ENCODE measurements around the gene TNFSF10. TPM values are rescaled to one million over a fixed set of nuclear protein-coding genes. Genes with fewer than 3 reads are reported as not detected.

The TNFSF10 gene
- total and polyA plus RNA-seq, 9 of the 15 experiments (the other 6 are each of a cell fraction or from before 2014, with no cell fraction given): 0.07 to 1.3 (median 0.27) TPM; not detected in 1

Small RNA genes within 50 kb of the gene (small RNA-seq; reads per million reads assigned to genes)
- not detected for gene AC007919.1

Other genes with a start within 250 kb of the TNFSF10 start
- gene GHSR, start 75.0 kb downstream of the TNFSF10 start, total RNA-seq (2014; rRNA removed): not detected in 2 replicates
- not detected in 2 replicates for gene GHSR, start 75.0 kb downstream of the TNFSF10 start, total RNA-seq (2014; rRNA removed; fragmentation: Illumina TruSeq; extraction: Trizol)
- not detected in 2 replicates for gene GHSR, start 75.0 kb downstream of the TNFSF10 start, total RNA-seq (2015; rRNA removed; fragmentation: Illumina TruSeq; extraction: Trizol)
- gene GHSR, start 75.0 kb downstream of the TNFSF10 start, total RNA-seq (2021): not detected in 2 replicates
- not detected in 2 replicates for gene GHSR, start 75.0 kb downstream of the TNFSF10 start, polyA plus RNA-seq (2011; rRNA removed)
- not detected in 2 replicates for gene GHSR, start 75.0 kb downstream of the TNFSF10 start, polyA plus RNA-seq (2014; fragmentation: Illumina TruSeq; extraction: Trizol)
- not detected for gene GHSR, start 75.0 kb downstream of the TNFSF10 start, polyA plus RNA-seq (2014; fragmentation: Nextera tagmentation; extraction: Ambion mirVana)
- gene GHSR, start 75.0 kb downstream of the TNFSF10 start, polyA plus RNA-seq (2014; rRNA removed): not detected in 2 replicates
- gene NCEH1, start 187.6 kb upstream of the TNFSF10 start, total RNA-seq (2014; rRNA removed): 1.4 and 1.6 TPM in 2 replicates
- 2.8 and 4.0 TPM in 2 replicates for gene NCEH1, start 187.6 kb upstream of the TNFSF10 start, total RNA-seq (2014; rRNA removed; fragmentation: Illumina TruSeq; extraction: Trizol)
- 2.9 and 3.1 TPM in 2 replicates for gene NCEH1, start 187.6 kb upstream of the TNFSF10 start, total RNA-seq (2015; rRNA removed; fragmentation: Illumina TruSeq; extraction: Trizol)
- 5.0 and 5.2 TPM in 2 replicates for gene NCEH1, start 187.6 kb upstream of the TNFSF10 start, total RNA-seq (2021)
- 2.5 and 3.1 TPM in 2 replicates for gene NCEH1, start 187.6 kb upstream of the TNFSF10 start, polyA plus RNA-seq (2011; rRNA removed)
- 3.3 and 3.9 TPM in 2 replicates for gene NCEH1, start 187.6 kb upstream of the TNFSF10 start, polyA plus RNA-seq (2014; fragmentation: Illumina TruSeq; extraction: Trizol)
- gene NCEH1, start 187.6 kb upstream of the TNFSF10 start, polyA plus RNA-seq (2014; fragmentation: Nextera tagmentation; extraction: Ambion mirVana): 1 to 10 TPM; 1.3 to 3.0 TPM
- gene NCEH1, start 187.6 kb upstream of the TNFSF10 start, polyA plus RNA-seq (2014; rRNA removed): 1.8 and 2.8 TPM in 2 replicates
- 24.0 and 26.0 TPM in 2 replicates for gene ECT2, start 227.3 kb upstream of the TNFSF10 start, total RNA-seq (2014; rRNA removed)
- 50.1 and 57.7 TPM in 2 replicates for gene ECT2, start 227.3 kb upstream of the TNFSF10 start, total RNA-seq (2014; rRNA removed; fragmentation: Illumina TruSeq; extraction: Trizol)
- gene ECT2, start 227.3 kb upstream of the TNFSF10 start, total RNA-seq (2015; rRNA removed; fragmentation: Illumina TruSeq; extraction: Trizol): 44.1 and 46.0 TPM in 2 replicates
- 38.7 and 40.8 TPM in 2 replicates for gene ECT2, start 227.3 kb upstream of the TNFSF10 start, total RNA-seq (2021)
- gene ECT2, start 227.3 kb upstream of the TNFSF10 start, polyA plus RNA-seq (2011; rRNA removed): 42.2 and 53.0 TPM in 2 replicates
- gene ECT2, start 227.3 kb upstream of the TNFSF10 start, polyA plus RNA-seq (2014; fragmentation: Illumina TruSeq; extraction: Trizol): 32.3 and 36.5 TPM in 2 replicates
- 10 to 100 TPM; 19.0 to 33.6 TPM for gene ECT2, start 227.3 kb upstream of the TNFSF10 start, polyA plus RNA-seq (2014; fragmentation: Nextera tagmentation; extraction: Ambion mirVana)
- 20.4 and 26.5 TPM in 2 replicates for gene ECT2, start 227.3 kb upstream of the TNFSF10 start, polyA plus RNA-seq (2014; rRNA removed)

All from K562 (cell line).